OCI-LY7 (cell line): ENCODE results near the gene TIGD4.

Experiments
- EZH2phosphoT487 ChIP-seq: fragments of 200-600 bp; sonication (generic); IDR thresholded peaks from 2 replicates; pipeline ENCODE4 v1.6.1; 2018; ENCODE audit warnings: low read depth, borderline replicate concordance, mild to moderate bottlenecking, mixed run types, antibody characterized with exemption, low read length, moderate library complexity, mixed read lengths
- TF ChIP-seq, protein P1 (sequence below): fragments of 200-600 bp; sonication (generic); conservative IDR thresholded peaks from 2 replicates; pipeline ENCODE4 v1.5.1; 2014; ENCODE audit warnings: mild to moderate bottlenecking, antibody characterized with exemption, low read length, moderate library complexity, mixed read lengths

- TF ChIP-seq, protein P1, sequence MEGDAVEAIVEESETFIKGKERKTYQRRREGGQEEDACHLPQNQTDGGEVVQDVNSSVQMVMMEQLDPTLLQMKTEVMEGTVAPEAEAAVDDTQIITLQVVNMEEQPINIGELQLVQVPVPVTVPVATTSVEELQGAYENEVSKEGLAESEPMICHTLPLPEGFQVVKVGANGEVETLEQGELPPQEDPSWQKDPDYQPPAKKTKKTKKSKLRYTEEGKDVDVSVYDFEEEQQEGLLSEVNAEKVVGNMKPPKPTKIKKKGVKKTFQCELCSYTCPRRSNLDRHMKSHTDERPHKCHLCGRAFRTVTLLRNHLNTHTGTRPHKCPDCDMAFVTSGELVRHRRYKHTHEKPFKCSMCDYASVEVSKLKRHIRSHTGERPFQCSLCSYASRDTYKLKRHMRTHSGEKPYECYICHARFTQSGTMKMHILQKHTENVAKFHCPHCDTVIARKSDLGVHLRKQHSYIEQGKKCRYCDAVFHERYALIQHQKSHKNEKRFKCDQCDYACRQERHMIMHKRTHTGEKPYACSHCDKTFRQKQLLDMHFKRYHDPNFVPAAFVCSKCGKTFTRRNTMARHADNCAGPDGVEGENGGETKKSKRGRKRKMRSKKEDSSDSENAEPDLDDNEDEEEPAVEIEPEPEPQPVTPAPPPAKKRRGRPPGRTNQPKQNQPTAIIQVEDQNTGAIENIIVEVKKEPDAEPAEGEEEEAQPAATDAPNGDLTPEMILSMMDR: no peak
- no peak for TF ChIP-seq EZH2phosphoT487
Observed at GRCh38 chr4:152828122-152828521, 48.6 kb upstream of the TIGD4 start.
